ENCODE results near the gene REXO5. TPM values are rescaled to one million over a fixed set of nuclear protein-coding genes. Genes with fewer than 3 reads are reported as not detected.
A peak's percentile ranks its signal among the peaks of the same experiment; 100 is the strongest.

The REXO5 gene
- total RNA-seq, 3 donors from 2014 or later, result 3.0 to 6.9 (median 4.1) TPM

DNA sequence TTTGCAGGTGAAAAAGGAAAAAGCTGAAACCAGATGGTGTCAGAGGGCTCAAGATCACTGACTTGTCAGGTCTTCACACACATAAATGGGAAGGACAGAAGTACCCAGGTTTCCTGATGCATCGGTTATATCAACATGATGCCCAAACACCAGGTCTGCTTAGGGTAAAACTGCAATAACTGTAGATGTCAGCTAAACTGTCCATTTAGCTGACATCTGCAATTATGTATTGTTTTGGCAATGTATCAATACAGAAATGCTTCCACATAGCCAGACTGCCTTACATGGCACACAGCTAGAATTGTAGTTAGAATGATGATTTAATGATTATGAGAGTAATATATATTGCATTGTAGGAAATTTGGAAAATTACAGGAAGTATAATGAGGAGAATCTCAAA is 37.5 kb upstream of the REXO5 start:
- H3K4me3 ChIP-seq, result no peak overlapping the region
- H3K9me3 ChIP-seq, result no peaks in the 10 kb centered on the region
- intact Hi-C loops (cut with DNase I, micrococcal nuclease), result no loop called here
- no peaks in the 10 kb centered on the region for H3K36me3 ChIP-seq (ENCODE audit: low read depth)
- TF ChIP-seq CTCF (IDR thresholded peaks at IDR 0.05), result no peak
- ATAC-seq, result no peak
- no peak for DNase-seq
- no peaks in the 10 kb centered on the region for H3K4me1 ChIP-seq (ENCODE audit: low read depth)

GRCh38 chr16:20773679-20774078 is 32.6 kb upstream of the REXO5 start:
- H3K4me1 ChIP-seq (ENCODE audit: low read depth), result no peaks in the 10 kb centered on the region
- no peaks in the 10 kb centered on the region for H3K36me3 ChIP-seq (ENCODE audit: low read depth)
- no peak for DNase-seq
- ATAC-seq, result no peak
- no peak overlapping the region for H3K4me3 ChIP-seq
- no peak for TF ChIP-seq CTCF (IDR thresholded peaks at IDR 0.05)
- intact Hi-C loops (cut with DNase I, micrococcal nuclease), result no loop called here
- H3K9me3 ChIP-seq, result no peaks in the 10 kb centered on the region

DNA sequence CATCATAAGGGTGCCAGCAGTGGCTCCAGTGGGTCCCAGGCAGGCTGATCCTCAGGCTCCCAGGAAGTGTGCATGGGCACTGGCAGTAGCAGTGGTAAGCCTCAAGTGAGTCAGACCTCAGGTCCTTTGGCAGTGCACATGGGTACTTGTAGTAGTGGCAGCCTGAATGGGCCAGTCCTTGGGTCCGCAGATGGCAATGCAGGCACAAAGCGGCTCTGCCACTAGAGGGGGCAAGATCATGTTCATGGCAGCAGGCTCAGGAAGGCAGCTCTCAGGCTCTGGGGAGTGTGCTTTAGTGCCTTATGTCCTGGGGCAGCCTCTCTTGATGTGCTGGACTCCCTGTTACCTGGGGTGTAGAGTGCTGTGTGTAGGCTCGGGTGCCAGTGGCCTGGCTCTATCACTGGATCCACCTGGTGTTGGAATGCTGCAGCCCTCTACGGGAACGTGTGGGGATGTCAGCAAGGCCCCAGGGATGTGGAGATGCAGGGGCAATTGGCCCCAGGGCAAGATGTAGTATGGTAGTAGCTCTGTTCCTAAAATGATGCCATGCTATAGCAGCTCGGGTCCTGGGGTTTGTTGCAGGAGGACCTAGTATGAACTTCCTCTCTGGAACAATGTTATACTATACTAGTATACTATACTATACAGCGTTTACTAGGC is 31.5 kb upstream of the REXO5 start:
- peak; percentile 57 to 88 (median 80) for DNase-seq
- no peaks in the 10 kb centered on the region for H3K36me3 ChIP-seq (ENCODE audit: low read depth)
- H3K4me3 ChIP-seq, result no peak overlapping the region
- H3K4me1 ChIP-seq (ENCODE audit: low read depth), result no peaks in the 10 kb centered on the region
- TF ChIP-seq CTCF (IDR thresholded peaks at IDR 0.05), result peak; percentile 53
- intact Hi-C loops (cut with DNase I, micrococcal nuclease), result no loop called here
- peak; percentile 96 for ATAC-seq
- no peaks in the 10 kb centered on the region for H3K9me3 ChIP-seq

- no peaks in the 10 kb centered on the region for H3K4me1 ChIP-seq (ENCODE audit: low read depth)
- no peaks in the 10 kb centered on the region for H3K36me3 ChIP-seq (ENCODE audit: low read depth)
- intact Hi-C loops (cut with DNase I, micrococcal nuclease), result no loop called here
- no peak for TF ChIP-seq CTCF (IDR thresholded peaks at IDR 0.05)
- H3K9me3 ChIP-seq, result no peaks in the 10 kb centered on the region
- no peak overlapping the region for H3K4me3 ChIP-seq
- ATAC-seq (no peak), DNase-seq (no peak)
Measured at GRCh38 chr16:20781697-20782096, 24.6 kb upstream of the REXO5 start.

DNA sequence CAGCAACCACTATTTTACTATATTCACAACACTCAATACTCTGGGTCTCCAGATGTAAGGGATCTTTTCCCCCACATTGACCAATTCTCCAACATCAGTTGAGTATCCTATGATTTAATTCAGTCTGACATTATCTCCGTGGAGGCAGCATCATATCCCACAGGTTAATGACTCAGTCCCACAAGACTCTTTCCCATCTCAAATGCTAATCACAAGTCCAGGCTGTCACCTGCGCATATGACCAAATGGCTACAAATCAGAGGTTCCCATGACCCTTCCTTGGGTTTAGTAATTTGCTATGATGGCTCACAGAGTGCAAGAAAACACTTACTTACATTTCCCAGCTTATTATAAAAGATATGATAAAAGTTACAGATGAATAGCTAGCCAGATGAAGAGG is 23.9 kb upstream of the REXO5 start:
- Histone ChIP-seq H3K4me1 (ENCODE audit: low read depth) (no peaks in the 10 kb centered on the region), H3K4me3 (no peak overlapping the region), H3K36me3 (ENCODE audit: low read depth) (no peaks in the 10 kb centered on the region), H3K9me3 (no peaks in the 10 kb centered on the region)
- intact Hi-C loops (cut with DNase I, micrococcal nuclease), result no loop called here
- no peak for ATAC-seq
- TF ChIP-seq CTCF (IDR thresholded peaks at IDR 0.05), result no peak
- no peak for DNase-seq

GRCh38 chr16:20784204-20784603 is 22.1 kb upstream of the REXO5 start:
- ATAC-seq (no peak), DNase-seq (no peak)
- H3K36me3 ChIP-seq (ENCODE audit: low read depth), result no peaks in the 10 kb centered on the region
- no peak for TF ChIP-seq CTCF (IDR thresholded peaks at IDR 0.05)
- no peaks in the 10 kb centered on the region for H3K9me3 ChIP-seq
- no peaks in the 10 kb centered on the region for H3K4me1 ChIP-seq (ENCODE audit: low read depth)
- intact Hi-C loops (cut with DNase I, micrococcal nuclease), result no loop called here
- no peak overlapping the region for H3K4me3 ChIP-seq
